GM19455 (cell line): ENCODE results near the gene IFRD2.

Source experiments
- ATAC-seq: cut with Tn5 transposase; IDR thresholded peaks from one replicate; pipeline ENCODE4 v1.9.1; 2021; ENCODE audit not compliant: unreplicated experiment

IFRD2 gene, protein sequence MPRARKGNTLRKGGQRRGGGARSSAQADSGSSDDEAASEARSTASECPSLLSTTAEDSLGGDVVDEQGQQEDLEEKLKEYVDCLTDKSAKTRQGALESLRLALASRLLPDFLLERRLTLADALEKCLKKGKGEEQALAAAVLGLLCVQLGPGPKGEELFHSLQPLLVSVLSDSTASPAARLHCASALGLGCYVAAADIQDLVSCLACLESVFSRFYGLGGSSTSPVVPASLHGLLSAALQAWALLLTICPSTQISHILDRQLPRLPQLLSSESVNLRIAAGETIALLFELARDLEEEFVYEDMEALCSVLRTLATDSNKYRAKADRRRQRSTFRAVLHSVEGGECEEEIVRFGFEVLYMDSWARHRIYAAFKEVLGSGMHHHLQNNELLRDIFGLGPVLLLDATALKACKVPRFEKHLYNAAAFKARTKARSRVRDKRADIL

DNA sequence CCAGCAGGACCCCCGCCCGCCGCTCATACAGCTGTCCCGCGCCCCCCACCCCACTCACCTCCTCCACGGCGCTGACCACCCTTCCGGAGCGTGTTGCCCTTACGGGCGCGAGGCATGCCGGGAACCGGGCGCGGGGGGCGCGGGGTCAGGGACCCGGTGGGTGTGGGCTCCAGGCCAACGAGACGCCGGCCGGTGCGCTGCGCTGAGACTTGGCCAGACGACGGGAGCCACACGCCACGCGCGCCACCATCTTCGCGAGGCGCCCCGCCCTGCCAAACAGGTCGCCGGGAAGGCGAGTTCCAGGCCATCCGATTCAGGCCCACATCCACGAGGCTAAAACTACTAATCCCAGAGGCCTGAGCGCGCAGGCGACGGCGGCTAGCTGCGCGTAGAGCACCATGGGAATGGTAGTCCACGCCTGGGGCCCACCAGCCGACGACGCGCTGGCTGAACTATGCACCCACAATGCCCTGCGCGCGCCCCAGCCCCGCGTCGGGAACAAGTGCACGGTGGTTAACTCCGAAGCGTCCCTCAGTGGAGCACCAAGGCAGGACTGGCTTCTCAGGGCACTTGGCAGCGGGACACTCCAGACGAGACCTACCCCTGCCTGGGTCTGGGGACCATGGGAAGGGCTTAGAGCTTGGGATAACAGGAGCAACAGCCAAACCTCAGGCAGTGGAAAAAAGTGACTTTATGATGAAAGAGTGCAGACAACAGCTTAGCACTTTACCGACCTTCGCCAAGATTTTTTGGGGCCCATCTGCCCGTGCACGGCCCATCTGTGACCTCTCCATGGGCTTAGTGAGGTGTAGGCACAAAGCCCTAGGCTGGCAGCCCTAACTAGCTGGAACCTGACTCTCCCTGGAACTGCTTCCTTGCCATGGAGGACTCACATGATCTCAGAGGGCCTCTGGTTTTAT lies at the start of gene IFRD2:
Gene IFRD2, minus strand, starts transcription at position 271 of the 920 bp plus-strand sequence. Its CDS starts 155 bp downstream, at position 116.
- ATAC-seq, result peak; percentile 93

DNA sequence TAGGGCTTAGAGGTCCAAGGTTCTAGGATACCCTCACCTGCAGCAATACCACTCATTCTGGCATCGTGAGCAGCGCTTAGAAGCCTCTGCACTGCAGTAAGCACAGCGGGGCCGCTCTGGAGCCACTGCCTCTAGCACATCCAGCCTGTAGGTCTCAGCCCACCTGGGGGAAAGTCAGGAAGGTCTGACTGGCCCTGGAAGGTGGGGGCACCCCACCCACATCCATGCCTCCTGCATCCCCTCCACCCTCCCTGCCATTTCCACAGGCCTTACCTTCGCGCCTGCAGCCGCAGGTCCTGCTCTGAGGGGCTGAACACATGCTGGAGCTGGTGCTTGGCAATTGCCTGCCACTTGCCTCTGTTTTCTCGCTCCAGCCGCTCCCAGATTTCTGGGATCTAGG lies 49.3 kb upstream of the IFRD2 start:
- ATAC-seq, result no peak

DNA sequence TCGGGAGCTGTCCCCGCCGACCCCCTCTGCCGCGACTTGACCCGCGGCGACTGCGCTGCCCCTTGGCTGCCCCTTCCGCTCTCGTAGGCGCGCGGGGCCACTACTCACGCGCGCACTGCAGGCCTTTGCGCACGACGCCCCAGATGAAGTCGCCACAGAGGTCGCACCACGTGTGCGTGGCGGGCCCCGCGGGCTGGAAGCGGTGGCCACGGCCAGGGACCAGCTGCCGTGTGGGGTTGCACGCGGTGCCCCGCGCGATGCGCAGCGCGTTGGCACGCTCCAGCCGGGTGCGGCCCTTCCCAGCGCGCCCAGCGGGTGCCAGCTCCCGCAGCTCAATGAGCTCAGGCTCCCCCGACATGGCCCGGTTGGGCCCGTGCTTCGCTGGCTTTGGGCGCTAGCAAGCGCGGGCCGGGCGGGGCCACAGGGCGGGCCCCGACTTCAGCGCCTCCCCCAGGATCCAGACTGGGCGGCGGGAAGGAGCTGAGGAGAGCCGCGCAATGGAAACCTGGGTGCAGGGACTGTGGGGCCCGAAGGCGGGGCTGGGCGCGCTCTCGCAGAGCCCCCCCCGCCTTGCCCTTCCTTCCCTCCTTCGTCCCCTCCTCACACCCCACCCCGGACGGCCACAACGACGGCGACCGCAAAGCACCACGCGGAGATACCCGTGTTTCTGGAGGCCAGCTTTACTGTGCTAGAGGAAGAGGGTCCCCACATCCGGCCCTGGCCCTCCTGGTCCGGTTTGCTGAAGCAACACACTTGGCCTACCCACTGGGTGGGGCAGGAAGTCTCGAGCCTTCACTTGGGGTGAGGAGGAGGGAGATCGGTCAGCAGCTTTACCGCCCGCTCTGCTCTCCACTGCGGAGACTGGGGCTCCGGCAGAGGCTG lies 48.5 kb upstream of the IFRD2 start, which contains the start of gene RASSF1:
Gene RASSF1, minus strand, starts transcription at position 389 of the 882 bp plus-strand sequence. Its CDS starts 31 bp downstream, at position 358.
- no peak for ATAC-seq

DNA sequence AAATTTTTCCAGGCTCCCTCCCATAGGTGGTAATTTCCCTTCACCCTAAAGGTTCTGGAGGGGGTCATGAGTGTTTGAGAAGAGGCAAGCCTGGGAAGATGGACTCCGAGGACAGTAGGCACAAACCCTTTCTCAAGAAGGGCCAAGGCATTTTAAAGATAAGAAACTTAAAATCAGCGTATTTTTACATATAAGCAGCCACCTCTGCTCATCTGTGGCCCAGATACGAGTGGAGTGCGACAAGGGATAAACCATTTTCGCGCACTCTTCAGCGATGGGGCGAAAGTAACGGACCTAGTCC lies 47.9 kb upstream of the IFRD2 start:
- ATAC-seq, result no peak

DNA sequence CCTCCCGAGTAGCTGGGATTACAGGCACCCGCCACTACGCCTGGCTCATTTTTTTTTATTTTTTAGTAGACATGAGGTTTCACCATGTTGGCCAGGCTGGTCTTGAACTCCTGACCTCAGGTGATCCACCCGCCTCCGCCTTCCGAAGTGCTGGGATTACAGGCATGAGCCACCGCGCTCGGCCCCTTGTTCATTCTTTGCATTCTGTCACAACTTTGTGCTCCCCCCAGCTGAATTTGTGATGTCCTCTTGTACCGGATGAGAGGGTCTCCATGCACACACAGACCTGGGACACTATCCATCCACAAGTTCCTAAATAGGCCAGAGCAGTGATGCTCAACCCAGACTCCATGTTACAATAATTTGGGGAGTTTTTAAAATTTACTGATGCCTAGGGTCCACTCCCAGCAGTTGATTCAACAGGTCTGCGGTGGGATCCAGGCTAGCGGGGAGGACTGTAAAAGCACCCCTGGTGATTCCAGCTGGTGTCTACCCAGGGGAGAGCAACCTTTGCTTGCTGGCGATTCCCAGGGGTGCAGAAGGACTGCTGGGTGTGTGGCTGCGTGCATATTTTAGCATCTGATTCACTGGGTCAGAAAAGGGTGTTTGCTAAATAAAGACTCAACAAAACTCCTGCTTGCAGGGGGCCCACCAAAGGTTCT lies 47.4 kb upstream of the IFRD2 start:
- no peak for ATAC-seq

DNA sequence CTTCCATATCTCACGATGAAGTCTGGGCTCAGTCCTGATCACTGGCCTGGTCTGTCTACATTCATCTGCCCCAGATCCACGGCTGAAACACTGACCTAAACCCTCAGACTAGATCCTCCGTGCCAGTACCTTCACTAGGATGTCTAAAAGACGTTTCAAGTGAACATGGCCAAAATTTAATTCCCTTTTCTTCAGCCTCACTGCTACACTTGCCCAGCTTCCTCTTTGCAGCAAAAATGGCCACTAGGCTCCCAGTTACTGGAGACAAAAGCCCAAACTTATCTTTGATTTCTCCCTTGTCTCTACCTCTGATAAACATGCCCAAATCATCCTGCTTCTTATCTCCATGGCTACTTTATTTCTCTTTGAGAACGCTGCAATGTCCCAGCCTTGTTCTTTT lies 46.7 kb upstream of the IFRD2 start:
- no peak for ATAC-seq

DNA sequence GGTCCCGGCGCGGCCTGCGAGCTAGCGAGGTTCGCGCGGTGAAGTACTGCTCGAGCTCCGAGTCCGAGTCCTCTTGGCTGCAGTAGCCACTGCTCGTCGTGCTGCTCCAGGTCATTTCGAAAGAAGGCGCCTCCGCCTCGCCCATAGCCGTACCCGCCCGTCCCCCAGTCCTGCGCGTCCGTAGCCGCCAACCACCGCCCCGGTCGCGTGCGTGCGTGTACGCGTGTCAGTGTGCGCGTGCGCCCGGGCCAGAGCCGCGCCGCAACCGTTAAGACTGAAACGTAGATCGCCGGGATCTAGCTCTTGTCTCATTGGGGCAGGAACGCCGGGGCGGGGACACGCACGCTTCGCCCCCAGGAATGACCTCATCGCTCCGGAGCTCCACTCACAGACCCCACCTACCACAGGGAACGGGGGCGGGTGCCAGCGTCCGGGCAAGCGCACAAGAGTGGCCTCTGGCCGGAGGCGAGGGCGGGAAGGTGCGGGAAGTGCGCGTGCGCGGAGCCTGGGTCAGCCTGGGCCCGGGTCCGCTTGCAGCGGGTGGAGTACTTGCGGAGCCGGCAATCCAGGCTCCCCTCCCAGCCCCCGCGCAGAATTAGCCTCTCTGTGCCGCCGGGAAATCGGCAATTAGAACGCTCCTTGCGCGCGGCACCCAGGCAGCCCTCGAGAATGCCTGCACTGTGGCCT lies 45.1 kb upstream of the IFRD2 start:
- peak; percentile 66 for ATAC-seq

DNA sequence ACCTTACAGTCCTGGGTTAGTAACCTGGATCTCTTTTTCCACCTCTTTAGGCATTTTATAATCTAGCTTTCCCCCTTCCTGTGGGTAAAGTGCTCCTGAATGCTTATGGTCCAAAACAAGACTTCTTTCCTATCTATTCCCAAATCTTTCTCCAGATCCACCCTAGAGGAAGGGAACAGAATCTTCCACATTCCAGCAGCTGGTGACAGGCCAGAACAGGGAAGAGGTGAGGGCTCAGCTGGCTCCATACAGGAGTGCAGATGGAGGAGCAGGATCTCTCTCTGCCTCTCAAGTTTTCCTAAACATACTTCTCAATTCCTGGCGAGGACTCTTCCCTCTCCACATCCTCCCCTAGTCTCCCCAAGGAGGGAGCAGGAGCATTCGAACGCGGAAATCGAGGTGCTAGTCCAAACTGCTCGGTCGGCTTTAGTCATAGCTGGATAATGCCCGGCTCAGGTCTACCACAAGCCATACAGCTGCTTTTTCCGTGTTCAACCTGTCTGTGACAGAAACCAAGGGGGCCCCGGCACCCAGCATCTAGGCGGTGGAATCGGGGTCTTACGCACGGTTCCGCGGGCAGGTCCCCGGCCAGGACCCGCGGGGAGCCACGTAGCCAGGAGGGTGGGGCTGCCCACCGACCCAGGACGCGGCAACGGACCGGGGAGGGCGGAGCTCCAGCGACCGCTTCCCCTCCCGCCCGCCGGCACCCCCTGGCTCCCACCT lies 44.4 kb upstream of the IFRD2 start:
- ATAC-seq, result peak; percentile 34

DNA sequence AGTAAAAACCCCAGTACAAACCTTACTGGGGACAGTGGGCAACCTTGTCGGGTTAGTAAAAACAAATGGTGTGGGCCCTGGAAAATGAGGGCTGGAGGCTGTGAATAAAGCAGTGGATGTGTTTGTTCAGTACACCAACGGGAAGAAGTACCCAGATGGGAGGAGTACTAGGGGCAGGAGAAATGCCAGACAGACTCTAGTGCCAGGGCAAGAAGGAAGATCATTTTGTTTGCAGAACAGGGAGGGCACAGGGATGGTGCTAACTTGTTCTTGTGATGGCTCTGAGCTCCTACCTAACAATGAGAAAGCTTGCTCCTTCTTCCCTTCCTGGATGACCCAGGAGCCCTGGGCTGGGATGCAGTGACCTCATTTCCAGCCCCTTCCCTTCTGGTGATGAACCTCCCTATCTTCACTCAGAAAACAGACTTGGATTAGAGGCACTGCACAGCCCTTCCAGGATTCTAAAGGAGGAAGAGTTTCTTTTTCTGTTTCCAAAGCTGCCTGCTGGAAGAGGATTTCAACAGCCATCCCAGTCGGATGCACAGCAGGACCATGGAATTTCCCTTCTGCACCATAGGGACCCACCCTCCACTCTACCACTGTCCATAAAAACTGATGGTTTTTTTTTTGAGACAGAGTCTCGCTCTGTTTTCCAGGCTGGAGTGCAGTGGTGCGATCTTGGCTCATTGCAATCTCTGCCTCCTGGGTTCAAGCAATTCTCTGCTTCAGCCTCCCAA lies 42.3 kb upstream of the IFRD2 start:
- no peak for ATAC-seq

DNA sequence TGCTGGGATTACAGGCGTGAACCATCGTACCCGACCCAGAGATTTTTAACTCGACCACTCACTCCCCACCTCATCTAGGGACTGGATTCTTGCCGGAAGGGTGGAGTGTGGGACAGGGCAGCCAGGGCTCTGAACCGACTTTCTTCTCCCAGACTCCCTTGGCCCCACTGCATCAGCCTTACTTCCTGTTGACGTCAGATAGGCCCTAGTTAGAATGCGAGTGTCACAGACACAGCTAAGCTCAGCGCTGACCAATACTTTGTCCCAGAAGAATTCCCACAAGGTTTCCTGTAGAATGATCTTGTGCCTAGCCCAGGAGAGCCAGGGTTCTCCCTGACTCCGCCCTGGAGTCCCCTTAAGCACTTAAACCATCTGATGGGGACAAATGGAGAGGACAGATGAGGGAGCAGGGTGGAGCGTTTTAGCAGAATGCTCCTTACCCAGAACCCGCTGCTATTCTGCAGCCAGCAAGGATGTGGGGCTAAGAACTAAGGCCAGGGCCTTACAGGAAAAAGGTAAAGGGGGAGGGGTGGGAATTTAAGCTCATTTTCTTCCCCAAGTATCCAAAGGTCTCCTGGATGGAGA lies 41.6 kb upstream of the IFRD2 start:
- no peak for ATAC-seq

DNA sequence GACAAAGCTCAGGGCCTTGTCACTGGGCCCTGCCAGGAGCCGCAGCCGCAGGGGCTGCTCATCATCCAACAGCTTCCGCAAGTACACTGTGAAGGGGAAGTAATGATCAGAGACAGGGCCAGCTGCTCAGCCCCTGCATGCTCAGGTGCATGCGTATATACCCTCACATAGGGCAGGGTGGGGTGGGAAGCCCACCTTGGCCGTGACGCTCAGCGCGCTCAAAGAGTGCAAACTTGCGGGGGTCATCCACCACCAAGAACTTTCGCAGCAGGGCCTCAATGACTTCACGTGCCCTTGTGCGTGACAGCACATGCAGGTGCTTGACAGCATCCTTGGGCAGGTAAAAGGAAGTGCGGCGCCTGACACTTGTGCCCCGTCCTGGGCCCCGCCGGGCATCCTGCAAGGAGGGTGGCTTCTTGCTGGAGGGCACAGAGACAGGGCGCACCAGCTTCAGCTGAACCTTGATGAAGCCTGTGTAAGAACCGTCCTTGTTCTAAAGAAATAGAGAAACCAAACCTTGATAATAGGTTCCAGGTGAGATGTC lies 39.2 kb upstream of the IFRD2 start:
- no peak for ATAC-seq

DNA sequence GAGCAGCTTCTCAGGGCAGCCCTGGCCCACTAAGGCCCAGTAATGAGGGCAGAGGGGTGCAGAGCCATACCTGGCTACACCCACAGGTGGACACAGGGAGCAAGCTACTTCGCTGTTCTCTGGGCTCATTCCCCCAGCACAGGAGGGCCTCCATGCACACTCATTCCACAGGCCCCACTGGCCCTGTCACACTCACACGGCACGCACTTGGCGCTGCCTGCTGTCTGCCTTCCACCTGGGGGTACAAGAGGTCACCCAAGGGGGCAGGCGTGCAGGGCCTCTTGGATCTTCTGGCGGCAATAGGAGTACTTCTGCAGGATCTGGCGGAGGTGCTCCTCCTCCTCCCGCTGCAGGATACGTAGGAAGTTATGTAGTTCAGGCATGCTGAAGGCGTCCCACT lies 38.1 kb upstream of the IFRD2 start:
- ATAC-seq, result no peak

DNA sequence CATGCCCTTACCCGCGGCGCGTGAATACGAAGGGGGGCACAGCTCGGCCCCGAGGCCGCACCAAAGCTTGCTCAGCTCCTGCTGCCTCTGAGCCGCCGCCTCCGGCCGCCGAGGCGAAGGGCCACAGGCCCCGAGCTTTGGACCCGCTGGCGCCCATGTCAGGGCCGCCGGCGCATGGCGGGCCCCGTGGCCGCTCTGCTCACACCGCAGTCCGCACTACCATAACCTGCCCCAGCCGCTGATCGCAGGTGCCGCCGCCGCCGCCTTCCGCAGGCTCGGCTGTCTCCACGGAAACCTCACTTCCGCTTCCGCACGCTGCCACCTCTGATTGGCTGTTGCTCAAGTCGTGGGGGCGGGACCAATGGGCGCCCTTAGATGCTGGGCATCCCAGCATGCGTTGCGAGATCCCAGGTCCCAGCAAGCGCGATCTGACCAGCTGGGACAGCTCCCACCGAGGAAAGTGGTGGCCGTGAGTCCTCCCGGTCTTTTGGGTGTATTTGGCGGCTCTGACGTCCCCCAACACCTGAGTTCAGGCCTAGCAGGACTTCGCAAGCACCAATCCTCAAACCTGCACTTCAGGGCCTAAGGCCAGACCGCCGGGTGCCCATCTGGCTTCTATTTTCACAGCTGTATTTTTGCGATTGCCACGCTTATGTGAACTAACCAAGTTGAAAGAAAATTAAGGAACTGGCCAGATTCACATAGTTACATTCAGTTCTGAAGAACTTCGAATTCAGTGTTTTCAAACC lies 35.9 kb upstream of the IFRD2 start, which contains the start of gene TUSC2:
Gene TUSC2, minus strand, starts transcription at position 281 of the 749 bp plus-strand sequence. Its CDS starts 124 bp downstream, at position 157.
- ATAC-seq, result peak; percentile 81

DNA sequence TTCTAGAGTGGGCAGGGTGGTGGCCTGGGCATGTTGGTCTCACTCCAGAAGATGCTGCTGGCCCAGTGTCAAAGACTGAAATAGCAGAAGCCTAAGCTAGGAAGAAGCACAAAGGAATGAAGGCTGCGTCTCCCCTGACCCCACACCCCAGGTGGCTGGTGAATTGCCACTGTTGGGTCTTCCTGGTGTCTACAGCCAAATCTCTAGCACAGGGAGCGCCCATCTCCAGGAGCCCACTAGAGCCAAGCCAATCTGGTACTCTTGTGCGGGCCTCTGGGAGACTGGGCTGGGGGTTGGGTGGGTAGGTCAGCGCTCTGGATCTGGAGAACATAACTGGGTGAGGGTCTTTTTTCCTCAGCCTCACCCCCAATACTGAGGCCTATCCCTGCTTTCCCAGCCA lies 34.9 kb upstream of the IFRD2 start:
- no peak for ATAC-seq

DNA sequence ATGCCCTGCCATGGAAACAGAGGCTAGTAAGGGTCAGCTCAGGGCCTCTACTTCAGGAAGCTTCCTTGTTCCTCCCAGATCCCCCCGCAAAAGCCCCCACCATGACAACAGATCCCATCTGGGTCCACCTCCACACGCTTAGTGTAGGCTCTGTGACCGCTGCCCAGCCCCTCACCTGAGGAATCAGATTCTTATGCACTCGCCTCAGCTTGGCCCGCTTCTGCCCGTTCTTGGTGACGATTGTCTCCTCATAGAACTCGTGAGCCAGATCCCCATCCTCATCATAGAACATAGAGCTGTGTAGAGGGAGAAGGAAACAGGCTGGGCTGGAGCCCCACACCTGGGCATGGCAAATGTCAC lies 33.9 kb upstream of the IFRD2 start:
- no peak for ATAC-seq

DNA sequence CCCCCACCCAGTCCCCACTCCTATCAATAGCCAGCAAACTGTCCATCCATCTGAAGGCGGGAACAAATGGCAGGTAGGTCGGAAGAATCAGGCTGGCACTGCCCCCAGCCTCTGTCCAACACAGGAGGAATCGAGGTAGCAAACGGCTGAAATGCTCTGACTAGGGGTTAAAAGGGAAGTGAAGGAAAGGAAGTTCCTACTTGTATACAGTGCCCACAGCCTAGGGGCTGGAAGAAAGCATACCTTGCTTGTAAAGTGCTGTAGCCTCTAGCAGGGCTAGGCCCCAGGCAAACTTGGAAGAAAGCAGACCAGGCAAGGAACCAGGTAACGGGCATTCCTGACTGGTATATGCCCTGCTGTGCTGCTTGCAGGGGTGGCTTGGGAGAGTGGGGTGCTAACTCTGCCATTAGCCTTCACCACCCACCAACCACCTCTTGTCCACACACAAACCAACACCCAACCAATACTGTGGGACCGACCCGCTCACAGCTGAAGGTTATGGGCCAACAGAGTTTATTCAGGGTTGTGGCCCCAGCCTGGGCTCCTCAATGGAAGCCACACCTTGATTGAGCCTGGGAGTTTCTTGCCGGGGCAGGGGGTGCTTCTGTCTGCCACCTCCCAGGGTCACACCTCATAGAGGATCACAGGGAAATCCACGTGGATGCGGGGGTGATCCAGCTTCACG lies 33.4 kb upstream of the IFRD2 start:
- no peak for ATAC-seq

DNA sequence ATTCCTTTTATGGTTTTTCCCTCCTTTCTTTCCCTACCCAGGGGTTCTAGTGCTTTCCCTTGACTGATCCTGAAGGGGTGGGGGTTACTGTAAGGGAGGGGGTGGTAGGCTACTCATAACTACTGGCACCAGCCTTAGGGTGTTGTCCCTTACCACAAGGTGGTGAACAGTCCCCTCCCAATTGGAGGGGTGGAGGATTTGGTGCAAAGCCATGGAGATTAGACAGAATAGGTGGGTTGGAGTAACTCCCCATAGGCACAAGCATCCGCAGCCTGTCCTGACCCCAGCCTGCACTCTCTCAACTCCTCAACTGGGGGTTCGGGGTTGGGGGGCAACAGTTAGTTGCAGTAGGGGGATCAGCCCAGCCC lies 32.9 kb upstream of the IFRD2 start:
- ATAC-seq, result no peak
